ENCODE measurements around the gene PRRT4. TPM values are rescaled to one million over a fixed set of nuclear protein-coding genes. Genes with fewer than 3 reads are reported as not detected.

PRRT4 gene
- total and polyA plus RNA-seq, 2 of the 13 experiments (the other 11 are each of a cell fraction or from before 2014, with no cell fraction given) = not detected

GRCh38 chr7:128409596-128410450, 48.3 kb upstream of the PRRT4 start, which contains the start of gene IMPDH1 (continued):
- TF ChIP-seq ZNF609 (CRISPR knock-in tag; IDR thresholded peaks at IDR 0.05; ENCODE audit: borderline replicate concordance) (no peak), ZNF224 (CRISPR knock-in tag; IDR thresholded peaks at IDR 0.05) (no peak), ZMAT3 (CRISPR knock-in tag; conservative IDR thresholded peaks at IDR 0.05) (no peak), FOSL2 (CRISPR knock-in tag; IDR thresholded peaks at IDR 0.05) (no peak), ZNF766 (CRISPR knock-in tag; IDR thresholded peaks at IDR 0.05; ENCODE audit: borderline replicate concordance) (no peak), NFIB (CRISPR knock-in tag; IDR thresholded peaks at IDR 0.05; ENCODE audit: borderline replicate concordance) (no peak), ZFY (CRISPR knock-in tag; IDR thresholded peaks at IDR 0.05) (peak; percentile 80), ZNF160 (CRISPR knock-in tag; IDR thresholded peaks at IDR 0.05) (no peak), JUND (CRISPR knock-in tag; IDR thresholded peaks at IDR 0.05) (no peak), ZNF761 (CRISPR knock-in tag; conservative IDR thresholded peaks at IDR 0.05) (no peak), HOMEZ (CRISPR knock-in tag; IDR thresholded peaks at IDR 0.05; ENCODE audit: low read depth) (no peak), POLR2A (IDR thresholded peaks at IDR 0.05; ENCODE audit: insufficient read depth in 1 of 2, low read depth in 2 of 2, low read length in 2 of 2) (no peak), FOXO1 (CRISPR knock-in tag; IDR thresholded peaks at IDR 0.05) (no peak), ZNF850 (CRISPR knock-in tag; conservative IDR thresholded peaks at IDR 0.05) (no peak), ZNF281 (CRISPR knock-in tag; IDR thresholded peaks at IDR 0.05; ENCODE audit: borderline replicate concordance) (peak; percentile 77; the same call in 1 of the 2 replicates), ZNF776 (CRISPR knock-in tag; IDR thresholded peaks at IDR 0.05) (no peak), ZNF282 (IDR thresholded peaks at IDR 0.05; ENCODE audit: partially characterized antibody) (no peak), ASH2L (IDR thresholded peaks at IDR 0.05; ENCODE audit: insufficient read length, low read depth, low read length) (no peak), ZNF577 (CRISPR knock-in tag; IDR thresholded peaks at IDR 0.05; ENCODE audit: borderline replicate concordance, low read depth) (no peak), ZNF556 (CRISPR knock-in tag; IDR thresholded peaks at IDR 0.05; ENCODE audit: borderline replicate concordance) (no peak; the same call in 1 of the 2 replicates), ZNF549 (CRISPR knock-in tag; IDR thresholded peaks at IDR 0.05) (no peak), TMF1 (CRISPR knock-in tag; IDR thresholded peaks at IDR 0.05; ENCODE audit: low read depth) (no peak)

Data from HepG2 (cell line).